ENCODE results near the gene CHRNA9. TPM values are rescaled to one million over a fixed set of nuclear protein-coding genes. Genes with fewer than 3 reads are reported as not detected.
"Not testable (repeated sequence)": the region's sequence is repeated elsewhere in the genome, so short reads cannot be mapped to it uniquely, and the experiment has no call there.

Gene CHRNA9
- total RNA-seq, 1 donor from 2014 or later, result not detected

DNA sequence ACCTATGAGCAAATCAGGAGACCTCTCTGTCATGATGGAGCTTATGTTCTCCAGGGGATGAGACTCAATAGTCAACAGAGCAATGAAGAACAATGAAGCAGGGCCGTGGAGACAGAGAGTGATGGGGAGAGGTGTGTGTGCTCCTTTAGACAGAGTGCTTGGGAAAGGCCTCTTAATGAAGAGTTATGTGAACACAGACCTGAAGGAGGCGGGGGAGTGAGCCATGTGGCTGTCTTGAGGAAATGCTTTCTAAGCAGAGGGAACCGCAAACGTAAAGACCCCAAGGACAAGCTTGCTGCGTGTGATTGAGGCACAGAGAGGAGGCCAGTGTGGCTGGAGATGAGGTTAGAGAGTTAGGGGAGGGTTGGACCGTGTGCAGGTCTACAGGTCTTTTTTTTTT lies 53.1 kb downstream of the CHRNA9 start:
- no peak for DNase-seq (ENCODE audit: low spot score)

DNA sequence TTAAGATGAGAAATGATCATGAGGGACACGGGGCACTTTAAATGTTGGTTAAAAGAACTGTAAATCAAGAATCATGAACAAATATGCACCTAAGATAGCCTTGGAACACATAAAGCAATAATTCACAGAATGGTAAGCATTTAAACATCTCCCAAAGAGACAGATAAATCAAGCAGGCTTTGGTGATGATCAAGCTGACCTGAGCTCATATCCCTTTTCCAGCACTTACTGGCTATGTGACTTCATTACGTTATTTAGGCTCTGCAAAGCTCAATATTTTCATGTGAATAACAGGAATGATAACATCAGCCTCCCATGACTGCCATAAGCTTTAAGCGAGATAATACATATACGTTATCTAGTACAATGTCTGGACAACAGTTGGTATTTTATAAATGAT lies 54.9 kb downstream of the CHRNA9 start:
- no peak for DNase-seq (ENCODE audit: low spot score)

DNA sequence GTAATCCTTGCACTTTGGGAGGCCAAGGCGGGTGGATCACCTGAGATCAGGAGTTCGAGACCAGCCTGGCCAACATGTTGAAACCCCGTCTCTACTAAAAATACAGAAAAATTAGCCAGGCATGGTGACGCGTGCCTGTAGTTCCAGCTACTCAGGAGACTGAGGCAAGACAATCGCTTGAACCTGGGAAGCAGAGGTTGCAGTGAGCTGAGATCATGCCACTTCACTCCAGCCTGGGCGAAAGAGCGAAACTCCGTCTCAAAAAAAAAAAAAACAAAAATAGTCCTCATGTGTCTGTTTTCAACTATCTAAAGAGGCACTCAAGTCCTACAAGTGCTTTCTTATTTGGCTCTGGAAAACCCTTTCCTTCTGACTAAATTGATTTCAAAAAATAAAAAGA lies 57.1 kb downstream of the CHRNA9 start:
- DNase-seq (ENCODE audit: low spot score), result not testable (repeated sequence)

DNA sequence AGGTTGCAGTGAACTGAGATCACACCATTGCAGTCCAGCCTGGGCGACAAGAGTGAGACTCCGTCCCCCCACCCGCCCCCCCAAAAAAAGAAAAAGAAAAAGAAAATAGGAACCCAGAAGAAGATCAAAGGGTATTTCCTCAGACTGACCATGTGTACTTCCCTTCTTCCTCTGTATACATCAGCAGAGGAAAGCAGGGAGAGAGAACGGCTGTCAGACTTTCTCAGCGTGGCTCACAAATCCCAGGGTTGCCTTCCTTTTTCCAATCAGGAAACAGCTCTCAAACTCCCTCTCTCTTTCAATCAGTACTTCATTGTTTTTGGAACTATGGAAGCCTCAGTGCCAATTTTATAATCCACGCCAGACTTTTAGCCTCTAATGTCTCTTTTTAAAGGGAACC lies 59.1 kb downstream of the CHRNA9 start:
- DNase-seq (ENCODE audit: low spot score), result no peak

DNA sequence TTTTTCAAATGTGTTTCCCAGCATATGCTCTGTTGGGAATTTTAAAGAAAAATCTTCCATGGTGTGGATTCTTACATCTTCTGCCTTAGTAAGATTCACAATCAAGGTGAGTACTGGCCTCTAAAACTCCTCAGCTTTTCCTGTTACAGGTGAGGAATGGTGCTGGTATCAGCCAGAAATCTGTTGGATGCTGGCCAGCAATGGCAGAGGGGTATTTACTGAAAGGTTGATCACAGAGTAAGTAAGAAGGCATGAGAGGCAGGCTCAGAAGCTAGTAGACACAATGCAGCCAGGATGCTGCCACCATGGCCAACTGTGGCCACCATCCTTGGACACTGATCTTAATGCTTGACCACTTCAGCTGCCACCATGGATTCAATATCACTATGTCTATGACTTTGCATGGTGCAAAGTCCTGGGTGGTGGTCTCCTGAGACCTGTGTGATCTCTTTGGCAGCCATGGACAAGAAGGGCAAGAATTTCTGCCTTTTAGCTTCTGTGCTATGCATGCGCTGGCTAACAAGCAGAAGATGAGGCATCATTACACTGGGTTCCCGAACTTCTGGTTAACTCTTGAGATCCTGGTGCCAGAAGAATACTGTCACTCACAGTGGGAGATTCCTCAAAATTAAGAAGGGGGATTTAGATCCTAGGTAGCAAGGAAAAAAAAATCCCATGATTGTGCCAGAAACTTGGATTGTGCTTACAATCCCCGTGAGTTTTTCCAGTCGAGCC lies 60.2 kb downstream of the CHRNA9 start:
- DNase-seq (ENCODE audit: low spot score), result no peak

DNA sequence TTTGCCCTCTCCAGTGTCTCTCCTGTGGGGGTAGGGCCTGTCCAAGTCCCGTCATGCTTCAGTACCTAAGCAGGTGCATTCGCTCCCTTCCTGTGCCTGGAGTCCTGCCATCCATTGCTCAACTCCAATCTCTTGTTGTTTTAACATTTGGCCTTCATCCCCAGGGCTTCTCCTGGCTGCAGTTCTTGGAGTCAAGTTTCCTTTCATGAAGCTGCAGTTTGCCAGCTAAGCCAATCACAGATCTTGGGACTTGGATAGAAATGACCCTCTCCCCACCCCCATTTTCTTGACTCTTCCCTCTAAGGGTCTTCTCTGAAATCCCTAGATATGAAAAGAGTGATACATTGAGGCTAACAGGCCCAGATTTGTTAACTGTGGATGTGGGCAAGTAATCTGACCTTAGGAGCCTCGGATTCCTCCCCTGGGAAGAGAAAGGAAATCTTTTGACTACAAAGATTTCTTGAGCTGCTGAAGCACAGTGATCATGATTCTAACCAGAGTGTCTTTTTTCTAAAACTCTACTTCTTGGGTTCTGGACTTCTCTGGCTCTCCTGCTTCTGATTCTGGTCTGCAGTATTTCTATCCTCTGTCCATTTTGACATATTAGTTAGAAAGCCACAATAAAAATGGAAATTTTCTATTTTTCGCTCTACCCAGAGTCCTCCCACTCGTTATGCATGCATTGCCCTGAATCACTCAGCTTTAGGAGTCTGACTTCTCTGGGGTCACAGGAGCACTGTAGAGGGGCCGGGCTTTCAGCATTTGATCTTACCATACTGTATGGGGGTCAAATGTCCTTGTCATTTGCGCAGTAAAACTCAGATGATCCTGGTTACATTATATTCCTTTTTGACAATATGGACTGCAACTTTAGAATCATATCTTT lies 61.0 kb downstream of the CHRNA9 start:
- peak; percentile 85 for DNase-seq (ENCODE audit: low spot score)

DNA sequence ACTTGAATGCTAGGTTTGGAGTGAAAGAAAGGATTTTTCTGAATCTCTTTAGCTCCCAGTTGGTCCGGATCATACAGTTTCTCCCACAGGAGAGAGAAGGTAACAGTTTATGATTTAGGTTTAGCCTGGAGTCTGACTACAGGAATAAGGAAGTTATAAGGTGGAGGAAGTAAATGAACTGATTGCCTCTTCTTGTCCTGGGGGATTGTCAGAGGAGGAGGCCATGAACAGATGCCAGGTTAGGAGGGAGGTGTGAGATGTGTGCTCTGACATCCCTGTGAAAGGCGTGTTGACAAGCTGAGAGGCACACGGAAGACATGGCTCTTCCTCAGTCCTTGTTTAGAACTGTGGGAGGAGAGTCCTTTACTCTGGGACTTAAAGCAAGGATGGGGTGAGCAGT lies 64.4 kb downstream of the CHRNA9 start:
- DNase-seq (ENCODE audit: low spot score), result no peak

DNA sequence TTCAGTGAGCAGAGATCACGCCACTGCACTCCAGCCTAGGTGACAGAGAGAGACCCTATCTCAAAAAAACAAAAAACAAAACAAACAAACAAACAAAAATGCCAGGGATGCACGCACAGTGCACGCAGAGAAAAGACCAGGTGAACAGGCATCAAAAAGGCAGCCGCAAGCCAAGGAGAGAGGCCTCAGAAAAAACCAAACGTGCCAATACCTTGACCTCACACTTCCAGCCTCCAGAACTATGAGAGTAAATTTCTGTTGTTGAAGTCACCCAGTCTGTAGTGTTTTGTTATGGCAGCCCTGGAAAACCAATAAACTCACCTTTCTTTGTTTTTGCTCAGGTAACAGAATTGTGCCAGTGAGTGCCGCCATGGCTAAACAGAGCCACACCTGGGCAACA lies 66.0 kb downstream of the CHRNA9 start:
- no peak for DNase-seq (ENCODE audit: low spot score)

DNA sequence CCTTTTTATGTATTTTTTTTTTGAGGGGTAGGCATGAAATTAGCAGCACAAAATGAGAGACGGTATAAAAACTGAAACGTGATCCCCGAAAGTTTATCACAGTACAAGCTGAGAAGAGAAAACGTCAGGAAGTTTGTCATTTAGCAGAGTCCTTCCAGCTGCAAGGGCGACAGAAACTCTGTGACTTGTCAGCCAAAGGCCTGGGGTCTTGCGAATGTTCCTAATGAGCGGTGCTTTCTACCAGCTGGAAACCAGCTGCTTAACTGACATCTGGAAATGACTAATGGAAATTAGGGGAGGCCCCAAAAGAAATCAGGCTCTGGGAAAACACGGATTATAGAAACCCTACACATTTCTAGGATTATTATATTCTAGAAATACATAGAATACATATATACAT lies 66.5 kb downstream of the CHRNA9 start:
- no peak for DNase-seq (ENCODE audit: low spot score)

DNA sequence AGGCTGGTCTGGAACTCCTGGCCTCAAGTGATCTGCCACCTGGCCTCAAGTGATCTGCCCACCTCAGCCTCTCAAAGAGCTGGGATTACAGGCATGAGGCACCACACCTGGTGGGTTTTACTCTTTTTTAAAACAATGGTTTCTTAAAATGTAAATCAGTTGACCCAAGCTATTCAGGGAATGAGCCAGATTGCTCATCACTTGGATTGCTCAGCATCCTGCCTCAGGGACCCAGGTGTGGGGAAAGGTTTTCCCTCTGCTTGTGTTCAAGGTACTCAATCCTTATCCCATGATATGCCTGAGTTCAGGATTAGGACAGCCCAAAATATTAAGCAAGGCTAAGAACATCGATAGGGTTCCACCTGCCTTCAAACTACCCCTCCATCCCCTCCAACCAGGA lies 67.4 kb downstream of the CHRNA9 start:
- no peak for DNase-seq (ENCODE audit: low spot score)

DNA sequence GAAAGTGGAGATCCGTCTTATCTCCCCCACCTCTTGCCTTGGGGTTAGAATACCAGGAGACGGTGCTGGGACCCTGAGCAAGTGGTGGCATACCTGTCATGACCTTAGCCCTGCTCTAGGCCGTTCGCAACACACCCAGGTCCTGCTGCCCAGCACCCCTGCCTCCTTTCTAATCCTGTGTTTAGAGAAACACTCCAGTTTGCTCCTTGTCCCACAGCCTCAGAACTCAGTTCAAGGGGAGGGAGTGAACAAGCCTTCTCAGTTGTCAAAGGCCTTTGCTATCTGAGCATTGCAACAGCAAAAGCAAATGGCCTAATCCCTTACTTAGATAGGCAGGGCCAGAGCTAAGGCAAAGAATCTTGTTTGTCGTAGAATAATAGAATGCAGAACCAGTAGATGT lies 67.9 kb downstream of the CHRNA9 start:
- DNase-seq (ENCODE audit: low spot score), result no peak

Other genes with a start within 250 kb of the CHRNA9 start
- 7.9 TPM for gene RHOH, start 138.3 kb upstream of the CHRNA9 start, total RNA-seq

Data from mucosa of gallbladder (tissue), 1 donor.